ENCODE data around the gene DPYD.

- TF ChIP-seq EZH2 (IDR thresholded peaks at IDR 0.05; ENCODE audit: borderline replicate concordance, low read length) (no peak), CTCF (IDR thresholded peaks at IDR 0.05; ENCODE audit: low read length) (no peak)
Measured at GRCh38 chr1:97424209-97424608, 496.6 kb downstream of the DPYD start.

Data from OCI-LY1 (cell line).